Neural progenitor cell (in vitro differentiated cells): Measurements from ENCODE around the gene VTI1A.

Experiments
- CTCF ChIP-seq: fragments of 200-600 bp; sonication (generic); IDR thresholded peaks from 2 replicates; pipeline ENCODE4 v1.5.1; 2017; ENCODE audit warnings: antibody characterized with exemption, mild to moderate bottlenecking
- EZH2 ChIP-seq: fragments of 200-600 bp; sonication (generic); IDR thresholded peaks from 2 replicates; pipeline ENCODE4 v1.6.1; 2017; ENCODE audit warnings: antibody characterized with exemption, mild to moderate bottlenecking, moderate library complexity

- no peak for TF ChIP-seq EZH2
- no peak for TF ChIP-seq CTCF
These were observed 91.2 kb downstream of the VTI1A start for GRCh38 chr10:112538168-112538567.
